Measurements from ENCODE around the gene CEP20.

Gene CEP20

DNA sequence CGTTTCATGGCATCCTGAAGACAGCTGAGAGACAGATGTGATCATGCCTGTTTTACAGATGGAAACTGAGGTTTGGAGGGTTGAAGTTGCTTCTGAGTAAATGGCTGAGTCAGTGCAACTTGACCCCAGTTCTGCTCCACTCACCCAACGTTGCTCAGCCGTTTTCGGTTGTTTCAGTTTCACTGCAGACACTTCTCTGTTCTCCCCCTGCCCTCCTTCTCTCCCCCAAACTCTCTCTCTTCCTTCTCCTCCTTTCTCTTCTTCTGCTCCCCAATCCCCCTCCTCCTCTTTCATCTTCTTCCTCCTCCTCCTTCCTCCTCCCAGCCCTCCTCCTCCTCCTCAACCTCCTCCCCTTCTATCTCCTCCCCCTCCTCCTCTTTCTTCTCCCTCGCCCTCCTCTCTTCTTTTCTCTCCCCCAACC is 9.4 kb upstream of the CEP20 start:
- no peak for DNase-seq (ENCODE audit: low read depth)

DNA sequence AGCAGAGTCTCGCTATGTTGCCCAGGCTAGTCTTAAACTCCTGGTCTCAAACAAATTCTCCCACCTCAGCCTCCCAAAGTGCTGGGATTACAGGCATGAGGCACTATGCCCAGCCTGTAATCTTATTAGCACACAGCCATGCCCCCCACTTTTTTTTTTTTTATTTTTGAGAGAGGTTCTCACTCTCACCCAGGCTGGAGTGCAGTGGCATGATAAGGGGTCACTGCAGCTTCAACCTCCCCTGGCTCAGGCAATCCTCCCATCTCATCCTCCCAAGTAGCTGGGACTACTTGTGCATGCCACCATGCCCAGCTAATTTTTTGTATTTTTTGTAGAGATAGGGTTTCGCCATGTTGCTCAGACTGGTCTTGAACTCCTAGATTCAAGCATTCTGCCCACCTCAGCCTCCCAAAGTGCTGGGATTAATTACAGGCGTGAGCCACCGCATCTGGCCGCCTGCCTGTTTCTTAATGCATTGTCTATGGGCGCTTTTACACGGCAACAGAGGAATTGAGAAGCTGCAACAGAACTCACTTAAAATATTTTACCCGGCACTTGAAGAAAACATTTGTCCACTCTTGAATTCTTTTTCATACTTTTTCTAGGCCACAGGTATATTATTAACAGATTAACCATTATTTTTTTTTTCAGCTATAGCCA is 8.8 kb upstream of the CEP20 start:
- no peak for DNase-seq (ENCODE audit: low read depth)

DNA sequence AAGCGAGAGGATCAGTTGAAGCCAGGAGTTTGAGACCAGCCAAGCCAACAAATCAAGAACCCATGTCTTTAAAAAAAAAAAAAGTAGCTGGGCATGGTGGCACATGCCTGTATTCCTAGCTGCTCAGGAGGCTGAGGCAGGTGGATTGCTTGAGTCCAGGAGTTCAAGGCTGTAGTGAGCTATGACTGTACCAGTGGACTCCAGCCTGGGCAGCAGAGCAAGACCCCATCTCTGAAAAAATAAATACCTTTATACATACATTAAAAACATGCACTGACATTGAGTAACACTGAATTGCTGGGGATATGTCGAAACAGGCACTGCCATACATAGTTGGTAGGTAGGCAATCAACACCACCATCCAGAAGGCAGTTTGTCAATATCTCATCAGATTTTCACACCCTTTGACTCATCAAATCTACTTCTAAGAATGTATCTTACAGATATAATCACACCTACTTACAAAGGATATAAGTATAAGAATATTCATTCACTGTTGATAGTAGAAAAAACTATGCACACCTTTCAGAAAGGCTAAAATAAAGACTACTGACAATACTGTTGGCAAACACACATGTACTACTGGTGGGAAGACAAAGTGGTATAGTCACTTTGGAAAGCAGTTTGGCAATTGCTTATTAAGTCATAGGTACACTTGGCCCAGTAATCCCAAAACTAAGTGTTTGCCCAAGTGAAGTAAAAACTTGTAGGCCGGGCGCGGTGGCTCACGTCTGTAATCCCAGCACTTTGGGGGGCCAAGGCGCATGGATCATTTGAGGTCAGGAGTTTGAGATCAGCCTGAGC is 6.4 kb upstream of the CEP20 start:
- no peak for DNase-seq (ENCODE audit: low read depth)

DNA sequence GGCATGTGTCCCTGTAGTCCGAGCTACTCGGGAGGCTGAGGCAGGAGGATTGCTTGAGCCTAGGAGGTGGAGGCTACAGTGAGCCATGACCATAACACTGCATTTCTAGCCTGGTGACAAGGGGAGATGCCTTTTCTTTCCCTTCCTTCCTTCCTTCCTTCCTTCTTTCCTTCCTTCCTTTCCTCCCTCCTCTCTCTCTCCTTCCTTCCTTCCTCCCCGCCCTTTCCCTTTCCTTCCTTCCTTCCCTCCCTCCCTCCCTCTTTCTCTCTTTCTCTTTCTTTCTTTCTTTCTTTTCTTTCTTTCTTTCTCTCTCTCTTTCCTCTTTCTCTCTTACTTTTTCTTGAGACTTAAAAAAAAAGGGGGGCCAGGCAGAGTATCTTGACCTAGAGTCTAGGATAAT is 3.1 kb upstream of the CEP20 start:
- no peak for DNase-seq (ENCODE audit: low read depth)

DNA sequence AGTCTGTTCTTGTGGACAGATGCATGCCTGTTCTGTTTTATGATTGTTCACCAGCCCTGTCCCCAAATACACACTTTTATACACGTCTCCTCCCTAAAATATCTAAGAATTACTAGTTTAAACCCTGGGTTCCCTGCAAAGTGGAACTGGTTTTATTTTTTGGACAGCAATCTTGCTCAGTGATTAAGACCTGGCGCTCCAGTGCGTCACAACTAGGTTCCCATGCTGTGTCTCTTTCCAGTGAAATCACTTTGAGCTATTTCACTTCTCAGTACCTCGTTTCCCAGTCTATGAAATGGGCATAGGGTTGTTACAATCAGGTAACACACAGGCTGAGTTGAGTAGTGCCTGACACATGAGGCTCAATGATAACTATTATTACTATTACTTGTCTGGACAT is 1.1 kb downstream of the CEP20 start:
- DNase-seq (ENCODE audit: low read depth): no peak

DNA sequence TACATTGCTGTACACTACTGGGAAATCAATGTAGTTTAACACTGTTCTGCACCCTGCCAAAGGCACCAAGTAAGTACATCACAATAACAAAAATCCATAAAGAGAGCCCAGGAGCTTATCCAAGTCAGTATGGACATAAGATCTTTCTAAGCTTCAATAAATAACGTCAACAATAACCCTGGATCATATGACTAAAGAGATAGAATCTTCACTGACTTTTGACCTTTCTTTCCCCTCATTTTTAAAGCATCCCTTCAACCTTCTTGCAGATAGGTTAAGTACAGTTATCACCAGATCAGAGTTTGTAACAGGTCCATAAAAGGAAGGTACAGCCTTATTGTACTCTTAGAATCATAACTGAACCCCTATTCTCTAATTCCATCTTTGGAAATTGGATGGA is 2.3 kb downstream of the CEP20 start:
- no peak for DNase-seq (ENCODE audit: low read depth)

DNA sequence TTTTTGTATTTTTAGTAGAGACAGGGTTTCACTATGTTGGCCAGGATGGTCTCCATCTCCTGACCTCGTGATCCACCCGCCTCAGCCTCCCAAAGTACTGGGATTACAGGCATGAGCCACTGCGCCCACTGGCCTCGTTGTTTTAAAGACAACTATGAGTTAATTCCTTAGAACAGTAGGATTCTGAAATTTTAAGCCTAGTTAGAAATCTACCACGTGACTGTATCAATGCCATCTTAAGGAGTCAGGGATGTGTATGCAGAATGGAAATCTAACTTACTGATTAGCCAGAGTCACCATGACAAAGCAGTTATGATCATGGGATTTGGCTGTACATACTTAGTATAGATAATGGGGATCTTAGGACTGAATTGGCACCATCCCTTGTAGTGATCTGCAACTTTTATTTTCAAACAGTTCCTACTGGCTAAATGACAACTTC is 2.8 kb downstream of the CEP20 start:
- DNase-seq (ENCODE audit: low read depth): no peak

DNA sequence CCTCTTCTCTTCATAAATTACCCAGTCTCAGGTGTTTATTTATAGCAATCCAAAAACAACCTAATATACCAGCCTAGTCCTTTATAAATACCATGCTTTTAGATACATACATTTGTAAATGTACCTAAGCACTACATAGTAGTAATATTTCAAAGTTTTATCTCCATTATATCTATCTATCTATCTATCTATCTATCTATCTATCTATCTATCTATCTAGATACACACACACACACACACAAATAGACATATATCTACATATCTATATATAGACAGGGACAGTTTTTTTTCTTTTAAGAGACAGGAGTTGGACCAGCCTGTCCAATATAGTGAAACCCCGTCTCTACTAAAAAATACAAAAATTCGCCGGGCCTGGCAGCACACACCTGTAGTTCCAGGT is 5.8 kb downstream of the CEP20 start:
- DNase-seq (ENCODE audit: low read depth): no peak

DNA sequence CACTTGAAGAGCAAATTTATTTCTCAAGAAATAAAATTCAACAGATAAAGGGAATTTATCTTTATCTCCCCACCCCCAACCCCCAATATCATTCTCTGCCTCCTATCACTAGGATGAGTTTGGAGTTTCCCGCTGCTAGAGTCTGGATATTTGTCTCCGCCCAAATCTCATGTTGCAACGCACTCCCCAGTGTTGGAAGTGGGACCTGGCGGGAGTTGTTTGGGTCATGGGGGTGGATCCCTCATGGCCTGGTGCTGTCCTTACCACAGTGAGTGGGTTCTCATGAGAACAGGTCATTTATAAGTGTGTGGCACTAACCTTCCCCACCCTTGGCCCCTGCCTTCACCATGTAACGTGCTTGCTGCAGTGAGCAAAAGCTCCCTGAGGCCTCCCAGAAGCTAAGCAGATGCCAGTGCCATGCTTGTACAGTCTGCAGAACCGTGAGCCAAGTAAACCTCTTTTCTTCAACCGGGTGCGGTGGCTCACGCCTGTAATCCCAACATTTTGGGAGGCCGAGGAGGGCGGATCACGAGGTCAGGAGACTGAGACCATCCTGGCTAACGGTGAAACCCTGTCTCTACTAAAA is 6.5 kb downstream of the CEP20 start:
- no peak for DNase-seq (ENCODE audit: low read depth)

DNA sequence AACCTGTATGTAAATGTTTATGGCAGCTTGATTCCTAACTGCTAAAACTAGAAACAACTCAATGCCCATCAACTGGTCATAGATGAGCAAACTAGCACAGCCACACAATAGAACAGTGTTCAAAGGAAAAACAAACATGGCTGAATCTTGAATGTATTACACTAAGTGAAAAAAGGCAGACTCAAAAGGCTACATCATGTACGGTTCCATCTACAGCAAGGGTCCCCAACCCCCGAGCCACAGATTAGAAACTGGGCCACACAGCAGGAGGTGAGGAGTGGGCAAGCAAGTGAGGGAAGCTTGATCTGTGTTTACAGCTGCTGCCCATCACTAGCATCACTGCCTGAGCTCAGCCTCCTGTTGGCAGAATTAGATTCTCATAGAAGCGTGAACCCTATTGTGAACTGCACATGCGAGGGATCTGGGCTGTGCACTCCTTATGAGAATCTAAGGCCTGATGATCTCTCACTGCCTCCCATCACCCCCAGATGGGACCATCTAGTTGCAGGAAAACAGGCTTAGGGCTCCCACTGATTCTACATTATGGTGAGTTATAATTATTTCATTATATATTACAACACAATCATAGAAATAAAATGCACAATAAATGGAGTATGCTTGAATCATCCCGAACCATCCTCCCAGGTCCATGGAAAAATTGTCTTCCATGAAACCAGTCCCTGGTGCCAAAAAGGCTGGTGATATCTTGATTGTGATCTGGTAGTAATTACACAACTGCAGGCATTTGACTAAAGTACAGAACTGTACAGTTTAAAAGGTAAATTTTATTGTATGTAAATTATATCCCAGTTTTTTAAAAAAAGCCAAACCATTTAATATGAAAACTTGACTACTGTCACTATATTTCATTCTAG is 7.7 kb downstream of the CEP20 start:
- DNase-seq (ENCODE audit: low read depth): no peak

DNA sequence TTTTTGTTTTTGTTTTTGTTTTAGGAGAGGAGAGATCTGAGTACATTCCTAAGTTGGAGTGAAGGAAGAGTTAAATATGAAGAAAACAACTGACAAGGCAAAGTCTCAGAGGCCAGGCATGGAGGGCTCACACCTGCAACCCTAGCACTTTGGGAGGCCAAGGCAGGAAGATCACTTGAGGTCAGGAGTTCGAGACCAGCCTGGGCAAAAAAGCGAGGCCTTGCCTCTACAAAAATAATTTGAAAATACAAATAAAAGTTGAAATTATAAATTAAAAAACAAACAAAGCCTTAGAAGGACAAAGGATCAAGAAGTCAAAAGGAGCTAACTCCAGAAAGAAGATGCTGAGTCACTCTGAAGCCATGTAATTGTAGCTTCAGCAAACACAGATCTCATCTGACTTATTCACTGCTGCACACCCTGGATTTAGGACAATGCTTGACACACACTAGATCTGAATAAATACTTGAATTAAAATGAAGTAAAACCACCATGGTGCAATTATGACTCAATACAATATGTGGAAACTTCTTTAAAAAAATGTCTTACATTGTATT is 9.1 kb downstream of the CEP20 start:
- peak; percentile 89 for DNase-seq (ENCODE audit: low read depth)

DNA sequence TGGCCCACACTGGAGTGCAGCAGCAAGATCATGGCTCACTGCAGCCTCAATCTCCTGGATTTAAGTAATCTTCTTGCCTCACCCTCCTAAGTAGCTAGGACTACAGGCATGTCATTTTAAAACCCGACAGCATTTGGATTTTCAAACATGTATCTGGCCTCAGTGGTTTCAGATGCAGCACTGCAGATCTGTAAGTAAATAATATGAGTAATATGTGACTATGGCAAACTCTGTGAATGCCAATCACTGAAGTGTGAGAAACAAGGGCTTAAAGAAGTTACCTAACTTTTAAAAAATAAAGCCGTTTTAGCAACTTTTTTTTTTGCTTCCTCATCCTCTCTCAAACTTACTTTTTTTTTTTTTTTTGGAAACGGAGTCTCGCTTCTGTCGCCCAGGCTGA is 11.9 kb downstream of the CEP20 start:
- no peak for DNase-seq (ENCODE audit: low read depth)

DNA sequence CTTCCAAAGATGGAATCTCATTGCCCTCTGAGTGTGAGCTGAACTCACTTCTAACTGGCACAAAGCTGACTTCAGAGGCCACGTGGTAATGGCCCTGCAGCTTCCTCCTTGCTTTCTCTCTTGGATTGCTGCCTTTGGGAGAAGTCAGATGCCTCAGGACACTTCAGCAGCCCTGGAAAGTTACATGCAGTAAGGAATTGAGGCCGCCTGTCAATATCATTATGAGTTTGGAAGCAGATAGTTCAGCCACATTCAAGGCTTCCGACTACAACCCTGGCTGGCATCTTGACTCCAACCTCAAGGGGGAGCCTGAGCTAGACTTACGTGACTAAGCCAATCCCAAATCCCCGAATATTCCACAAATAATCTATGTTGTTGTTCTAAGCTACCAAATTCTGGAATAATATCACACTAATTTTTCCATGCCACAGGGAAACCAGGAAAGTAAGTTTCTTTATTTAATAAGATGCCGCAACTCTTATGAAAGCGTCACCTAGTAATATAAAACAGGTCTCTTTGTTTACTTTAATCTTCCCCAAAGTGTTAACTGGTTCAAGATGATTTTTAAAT is 13.6 kb downstream of the CEP20 start:
- DNase-seq (ENCODE audit: low read depth): no peak

DNA sequence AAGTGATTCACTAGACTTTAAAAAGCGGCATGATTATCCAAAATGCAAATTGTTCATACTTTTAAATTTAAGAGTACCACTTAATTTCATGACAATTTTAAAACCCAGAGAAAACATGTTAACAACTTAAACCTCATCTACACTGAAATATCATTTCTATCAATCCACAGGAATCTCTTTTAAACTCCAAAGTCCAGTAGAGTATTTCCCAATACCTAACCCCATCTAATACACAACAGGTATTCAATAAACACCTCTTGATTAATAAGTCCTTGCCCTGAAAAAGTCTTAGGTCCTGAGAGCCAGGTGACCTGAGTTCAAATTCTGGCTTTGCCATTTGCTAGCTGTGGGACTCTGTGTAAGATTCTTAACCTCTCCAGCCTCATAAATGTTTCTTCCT is 14.7 kb downstream of the CEP20 start:
- DNase-seq (ENCODE audit: low read depth): no peak

DNA sequence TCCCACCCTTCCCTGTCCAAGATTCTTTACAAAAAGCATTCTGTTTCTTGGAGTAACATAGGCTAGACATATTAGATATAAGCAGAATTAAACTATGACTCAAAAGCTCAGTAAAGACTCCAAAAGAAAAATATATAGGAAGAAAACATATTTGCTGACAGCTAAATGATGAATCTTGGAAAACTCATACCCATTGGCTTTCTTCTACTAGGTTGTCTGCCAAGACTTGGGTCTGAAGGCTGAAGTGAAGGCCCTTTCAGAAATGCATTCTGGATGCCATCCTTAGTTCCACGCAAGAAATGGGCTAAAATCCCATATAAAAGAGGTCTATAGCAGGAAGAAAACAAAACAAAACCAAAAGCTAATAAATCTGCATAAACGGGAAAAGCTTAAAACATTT is 15.1 kb downstream of the CEP20 start:
- DNase-seq (ENCODE audit: low read depth): no peak

DNA sequence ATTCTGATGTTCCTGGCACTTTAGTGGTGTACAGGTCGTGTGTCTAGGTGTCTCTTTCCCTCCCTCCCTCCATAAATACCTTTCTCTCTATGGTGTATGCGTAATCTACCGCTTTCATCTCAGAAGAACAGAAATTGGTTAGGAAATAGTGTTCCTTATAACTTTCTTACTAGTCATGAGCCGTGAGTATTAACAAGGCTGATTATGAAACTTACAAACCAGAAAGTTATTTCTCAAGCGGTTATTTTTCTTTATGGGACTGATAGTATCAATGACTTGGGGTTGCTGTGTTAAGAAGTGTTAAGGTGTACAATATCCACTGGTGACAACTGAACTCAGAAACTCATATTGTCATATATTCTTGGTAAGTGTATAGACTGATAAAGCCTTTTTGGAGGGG is 18.4 kb downstream of the CEP20 start:
- no peak for DNase-seq (ENCODE audit: low read depth)

DNA sequence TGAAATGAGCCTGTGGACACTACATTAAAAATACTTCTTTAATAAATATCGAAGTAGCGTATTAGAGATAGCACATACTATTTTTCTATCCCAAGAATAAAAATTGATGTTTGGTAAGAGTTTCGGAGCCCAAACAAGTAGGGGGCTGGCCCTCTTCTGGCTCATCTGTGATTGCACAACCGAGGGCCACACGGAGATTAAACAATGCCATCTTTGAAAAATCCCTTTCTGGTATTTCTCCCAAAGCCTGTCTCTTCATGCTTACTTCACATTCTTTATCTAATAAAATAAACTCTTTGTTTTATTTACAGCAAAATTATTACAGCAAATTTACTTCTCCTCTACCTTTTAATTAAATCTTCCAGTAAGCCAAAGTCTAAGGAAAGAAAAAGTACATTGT is 22.0 kb downstream of the CEP20 start:
- no peak for DNase-seq (ENCODE audit: low read depth)

DNA sequence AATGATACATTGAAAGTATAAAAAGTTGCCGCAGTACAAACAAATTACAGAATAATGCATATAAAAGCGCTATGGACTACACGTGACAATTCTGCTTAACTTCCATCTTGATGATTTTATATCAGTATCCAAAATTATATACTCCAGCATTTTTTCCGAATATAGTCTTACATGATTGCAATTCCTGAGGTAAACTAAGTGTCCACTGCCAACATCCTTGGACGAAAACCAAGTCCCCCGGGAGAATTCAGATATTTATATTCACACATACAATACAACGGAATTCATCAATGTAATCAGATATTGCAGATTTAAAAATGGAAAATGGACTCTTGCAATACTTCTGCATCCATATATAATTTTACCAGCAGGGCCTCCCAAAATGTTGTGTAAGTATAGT is 22.7 kb downstream of the CEP20 start:
- DNase-seq (ENCODE audit: low read depth): no peak

DNA sequence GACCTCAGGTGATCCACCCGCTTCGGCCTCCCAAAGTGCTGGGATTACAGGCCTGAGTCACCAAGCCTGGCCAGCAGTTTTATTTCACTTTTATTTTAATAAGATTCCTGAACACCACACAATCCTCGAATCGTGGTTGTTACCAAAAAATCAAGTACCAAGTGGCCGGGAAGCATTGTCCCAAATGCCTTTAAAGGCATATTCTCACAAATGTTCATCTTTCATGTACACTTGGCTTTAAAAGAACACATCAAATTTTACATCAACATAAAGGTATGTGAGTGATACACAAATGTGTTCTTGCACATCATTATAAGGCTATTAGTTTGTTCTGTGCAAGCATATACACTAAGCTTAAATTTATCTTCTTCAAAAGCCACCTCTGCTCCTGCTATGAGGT is 23.5 kb downstream of the CEP20 start:
- no peak for DNase-seq (ENCODE audit: low read depth)

DNA sequence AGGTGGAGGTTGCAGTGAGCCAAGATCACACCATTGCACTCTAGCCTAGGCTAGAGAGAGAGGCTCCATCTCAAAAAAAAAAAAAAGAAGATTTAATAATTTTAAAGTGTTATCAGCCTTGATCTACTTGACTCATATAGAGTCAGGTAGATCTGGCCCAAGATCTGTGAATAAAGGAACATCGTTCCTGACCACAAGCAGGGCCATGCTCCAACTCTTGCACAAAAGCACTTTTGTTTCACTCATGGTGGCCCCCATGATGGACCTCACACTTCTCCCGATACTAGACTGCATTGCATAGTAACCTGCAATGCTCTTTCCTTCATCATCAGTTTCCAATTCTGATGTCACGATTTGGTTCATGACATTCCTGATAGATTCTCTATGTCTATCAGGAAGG is 26.4 kb downstream of the CEP20 start:
- DNase-seq (ENCODE audit: low read depth): no peak

DNA sequence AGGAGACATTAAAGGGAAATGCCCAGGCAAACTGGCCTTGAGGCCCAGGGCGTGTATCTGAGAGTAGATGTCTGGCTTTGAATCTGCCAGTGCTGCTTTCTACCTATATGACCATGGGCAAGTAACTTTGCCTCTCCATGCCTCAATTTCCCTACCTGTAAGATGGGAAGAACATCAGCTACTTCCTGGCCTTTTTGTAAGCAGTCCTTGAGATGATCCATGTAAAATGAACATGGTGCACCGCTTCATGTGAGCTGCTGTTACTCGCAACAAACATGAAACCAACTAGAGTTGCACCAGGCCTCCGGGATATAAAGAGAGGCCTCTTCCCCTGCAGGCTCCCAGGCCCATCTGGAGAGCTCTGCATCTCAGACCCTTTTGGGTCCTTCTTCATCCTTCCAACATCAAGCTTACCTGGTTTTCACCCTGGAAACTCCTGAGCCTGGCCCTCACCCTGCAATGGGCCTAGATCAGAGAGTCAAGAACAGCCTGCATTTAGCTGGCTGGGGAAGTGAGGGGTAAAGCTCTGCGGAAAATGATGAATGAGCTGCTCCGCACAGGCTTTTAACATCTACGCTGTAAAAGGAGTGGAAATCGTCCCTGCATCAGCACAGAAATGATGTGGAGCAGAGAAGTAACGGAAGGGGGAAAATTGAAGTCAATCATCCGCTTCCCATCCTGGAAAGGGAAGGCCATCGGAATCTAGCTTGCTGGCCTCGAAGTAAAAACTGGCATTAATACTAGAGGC is 29.3 kb downstream of the CEP20 start:
- no peak for DNase-seq (ENCODE audit: low read depth)
